ENCODE results near the gene KBTBD12.

GRCh38 chr3:127938800-127939199, 23.8 kb downstream of the KBTBD12 start:
- TF ChIP-seq, protein P1, sequence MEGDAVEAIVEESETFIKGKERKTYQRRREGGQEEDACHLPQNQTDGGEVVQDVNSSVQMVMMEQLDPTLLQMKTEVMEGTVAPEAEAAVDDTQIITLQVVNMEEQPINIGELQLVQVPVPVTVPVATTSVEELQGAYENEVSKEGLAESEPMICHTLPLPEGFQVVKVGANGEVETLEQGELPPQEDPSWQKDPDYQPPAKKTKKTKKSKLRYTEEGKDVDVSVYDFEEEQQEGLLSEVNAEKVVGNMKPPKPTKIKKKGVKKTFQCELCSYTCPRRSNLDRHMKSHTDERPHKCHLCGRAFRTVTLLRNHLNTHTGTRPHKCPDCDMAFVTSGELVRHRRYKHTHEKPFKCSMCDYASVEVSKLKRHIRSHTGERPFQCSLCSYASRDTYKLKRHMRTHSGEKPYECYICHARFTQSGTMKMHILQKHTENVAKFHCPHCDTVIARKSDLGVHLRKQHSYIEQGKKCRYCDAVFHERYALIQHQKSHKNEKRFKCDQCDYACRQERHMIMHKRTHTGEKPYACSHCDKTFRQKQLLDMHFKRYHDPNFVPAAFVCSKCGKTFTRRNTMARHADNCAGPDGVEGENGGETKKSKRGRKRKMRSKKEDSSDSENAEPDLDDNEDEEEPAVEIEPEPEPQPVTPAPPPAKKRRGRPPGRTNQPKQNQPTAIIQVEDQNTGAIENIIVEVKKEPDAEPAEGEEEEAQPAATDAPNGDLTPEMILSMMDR (IDR thresholded peaks at IDR 0.05 in 2 of 3, conservative IDR thresholded peaks at IDR 0.05 in 1 of 3; ENCODE audit: borderline replicate concordance in 1 of 3, insufficient read depth in 1 of 3, low read depth in 2 of 3, low read length in 2 of 3), result no peak
- no peak for TF ChIP-seq POLR2AphosphoS5 (IDR thresholded peaks at IDR 0.05; ENCODE audit: low read depth, low read length)
- TF ChIP-seq EZH2phosphoT487 (IDR thresholded peaks at IDR 0.05; ENCODE audit: borderline replicate concordance), result no peak
- no peak for TF ChIP-seq SP1 (IDR thresholded peaks at IDR 0.05; ENCODE audit: low read depth)
- TF ChIP-seq POLR2A (IDR thresholded peaks at IDR 0.05; ENCODE audit: borderline replicate concordance, extremely low read depth, insufficient read depth, insufficient read length), result no peak
- no peak for TF ChIP-seq RAD21 (IDR thresholded peaks at IDR 0.05; ENCODE audit: low read depth)

All from HCT116 (cell line).